Common myeloid progenitor, CD34-positive (primary cell): ENCODE results near the gene KRT79.

Source experiments
- CTCF ChIA-PET: fragments of 350-600 bp; sonication (Branson Sonifier 250); formaldehyde crosslinking; loops from one replicate; lab custom pipeline; 2021; ENCODE audit warnings: antibody characterized with exemption; lab: Charles Lee
- POLR2A ChIA-PET: fragments of 350-600 bp; sonication (Branson Sonifier 250); formaldehyde crosslinking; loops from one replicate; lab custom pipeline; 2021; ENCODE audit warnings: antibody characterized with exemption; lab: Charles Lee
- DNase-seq, 3 donors: peaks; one replicate each; pipeline versions ENCODE4 v3.0.0 to v3.0.0-alpha.2; 2013
- H3K27ac ChIP-seq, 2 experiments: 1 replicate in 1 of 2; 2 replicates in 1 of 2; pipeline ENCODE4 v1.7.0; 2013; ENCODE audit warnings: inconsistent platforms in 2 of 2, low read length in 2 of 2, mild to moderate bottlenecking in 2 of 2, low read depth in 1 of 2, moderate library complexity in 1 of 2; ENCODE audit not compliant: severe bottlenecking in 2 of 2, insufficient read depth in 1 of 2, poor library complexity in 1 of 2
- H3K27me3 ChIP-seq, 5 experiments: replicated peaks in 2 of 5; 1 replicate in 3 of 5; 2 replicates in 2 of 5; pipeline versions ENCODE4 v1.6.1 to v1.7.0; 2013; ENCODE audit warnings: low read length in 4 of 5, mild to moderate bottlenecking in 2 of 5, moderate library complexity in 2 of 5, inconsistent platforms in 1 of 5; ENCODE audit not compliant: insufficient read depth in 5 of 5, control insufficient read depth in 4 of 5
- H3K36me3 ChIP-seq, 4 experiments: 1 replicate in 2 of 4; 2 replicates in 2 of 4; pipeline versions ENCODE4 v1.6.1 to v1.7.0; 2013; ENCODE audit warnings: low read length in 3 of 4, control low read depth in 1 of 4, mild to moderate bottlenecking in 1 of 4; ENCODE audit not compliant: control insufficient read depth in 4 of 4, insufficient read depth in 4 of 4
- H3K4me1 ChIP-seq, 4 experiments: 1 replicate in 3 of 4; 2 replicates in 1 of 4; pipeline versions ENCODE4 v1.6.1 to v1.7.1; 2013; ENCODE audit warnings: low read length in 3 of 4, mild to moderate bottlenecking in 3 of 4, control low read depth in 1 of 4, inconsistent platforms in 1 of 4, moderate library complexity in 1 of 4; ENCODE audit not compliant: control insufficient read depth in 4 of 4, insufficient read depth in 4 of 4; ENCODE audit errors: control extremely low read depth in 1 of 4
- H3K4me3 ChIP-seq, 7 experiments: 1 replicate in 4 of 7; 2 replicates in 3 of 7; pipeline versions ENCODE4 v1.5.1 to v1.7.0; 2013; ENCODE audit warnings: mild to moderate bottlenecking in 7 of 7, low read length in 6 of 7, moderate library complexity in 6 of 7, inconsistent platforms in 2 of 7, low read depth in 2 of 7, control low read depth in 1 of 7; ENCODE audit not compliant: insufficient read depth in 4 of 7, control insufficient read depth in 1 of 7; ENCODE audit errors: extremely low read depth in 1 of 7
- H3K9me3 ChIP-seq, 5 experiments: 1 replicate in 4 of 5; 2 replicates in 1 of 5; pipeline versions ENCODE4 v1.6.1 to v1.7.1; 2013; ENCODE audit warnings: low read length in 4 of 5, mild to moderate bottlenecking in 2 of 5, inconsistent platforms in 1 of 5, low read depth in 1 of 5, moderate library complexity in 1 of 5; ENCODE audit not compliant: control insufficient read depth in 4 of 5, insufficient read depth in 2 of 5; ENCODE audit errors: control extremely low read depth in 1 of 5
- WGBS: methylation state at CpG from one replicate; pipeline ENCODE4 v1.1.5; 2013; ENCODE audit not compliant: insufficient coverage; 5-methylcytosine and 5-hydroxymethylcytosine counted together

Gene KRT79

GRCh38 chr12:52828156-52828555 lies 6.0 kb downstream of the KRT79 start:
- Histone ChIP-seq H3K36me3 (no peaks in the 10 kb centered on the region), H3K4me3 (no peak overlapping the region), H3K27me3 (peaks cover 0 to 9% (median 0%) of the 10 kb centered on the region in 5 experiments), H3K27ac (no peak overlapping the region), H3K9me3 (no peaks in the 10 kb centered on the region), H3K4me1 (no peaks in the 10 kb centered on the region)
- POLR2A ChIA-PET = interaction anchor here (0.6 kb wide), 1 partner anchor 46 kb away, joined by 3 read pairs; no protein-coding TSS in a partner anchor
- CTCF ChIA-PET = interaction anchor here (1.5 kb wide), 1 partner anchor 50 kb away, joined by 3 read pairs; no protein-coding TSS in a partner anchor
- DNase-seq = no peak

GRCh38 chr12:52827499-52828090 lies 6.5 kb downstream of the KRT79 start:
- CTCF ChIA-PET = interaction anchor here (1.5 kb wide), 1 partner anchor 50 kb away, joined by 3 read pairs; no protein-coding TSS in a partner anchor

GRCh38 chr12:52826611-52827498 lies 7.3 kb downstream of the KRT79 start:
- ChIA-PET CTCF (no interaction called here), POLR2A (no interaction called here)
- Histone ChIP-seq H3K27ac (no peak overlapping the region), H3K36me3 (no peaks in the 10 kb centered on the region), H3K4me3 (no peak overlapping the region), H3K9me3 (no peaks in the 10 kb centered on the region), H3K4me1 (no peaks in the 10 kb centered on the region), H3K27me3 (peaks cover 0 to 9% (median 3%) of the 10 kb centered on the region in 5 experiments)
- 97% methylated on average over 8 of the region's 11 CpGs for WGBS
- DNase-seq = no peak

More at GRCh38 chr12:52827499-52828090, 6.5 kb downstream of the KRT79 start:
- POLR2A ChIA-PET = no interaction called here
- Histone ChIP-seq H3K36me3 (no peaks in the 10 kb centered on the region), H3K27ac (no peak overlapping the region), H3K9me3 (no peaks in the 10 kb centered on the region), H3K4me3 (no peak overlapping the region), H3K27me3 (peaks cover 0 to 9% (median 0%) of the 10 kb centered on the region in 5 experiments), H3K4me1 (no peaks in the 10 kb centered on the region)
- no peak for DNase-seq
- WGBS = 94% methylated on average over 5 of the region's 6 CpGs

GRCh38 chr12:52825961-52826360 lies 8.2 kb downstream of the KRT79 start:
- 92% methylated on average over 4 of the region's 4 CpGs for WGBS
- ChIA-PET CTCF (no interaction called here), POLR2A (no interaction called here)
- no peaks in the 10 kb centered on the region for H3K36me3 ChIP-seq
- DNase-seq = no peak
- H3K27ac ChIP-seq = no peak overlapping the region
- H3K9me3 ChIP-seq = no peaks in the 10 kb centered on the region
- no peaks in the 10 kb centered on the region for H3K4me1 ChIP-seq
- H3K4me3 ChIP-seq = no peak overlapping the region
- H3K27me3 ChIP-seq = peaks cover 0 to 9% (median 3%) of the 10 kb centered on the region in 5 experiments

- 95% methylated on average over 5 of the region's 5 CpGs for WGBS
- H3K9me3 ChIP-seq = no peaks in the 10 kb centered on the region
- ChIA-PET POLR2A (no interaction called here), CTCF (no interaction called here)
- H3K36me3 ChIP-seq = no peaks in the 10 kb centered on the region
- peaks cover 0 to 8% (median 3%) of the 10 kb centered on the region in 5 experiments for H3K27me3 ChIP-seq
- no peak overlapping the region for H3K4me3 ChIP-seq
- no peak overlapping the region for H3K27ac ChIP-seq
- DNase-seq = no peak
- no peaks in the 10 kb centered on the region for H3K4me1 ChIP-seq
These were observed 9.2 kb downstream of the KRT79 start for GRCh38 chr12:52824741-52825410.

- POLR2A ChIA-PET = interaction anchor here (0.6 kb wide), 1 partner anchor 970 kb away, joined by 4 read pairs; no protein-coding TSS in a partner anchor
- Histone ChIP-seq H3K36me3 (no peaks in the 10 kb centered on the region), H3K9me3 (no peaks in the 10 kb centered on the region), H3K4me1 (no peaks in the 10 kb centered on the region), H3K27me3 (peaks cover 0 to 8% (median 3%) of the 10 kb centered on the region in 5 experiments), H3K27ac (no peak overlapping the region), H3K4me3 (no peak overlapping the region)
- CTCF ChIA-PET = interaction anchor here (1.0 kb wide), 1 partner anchor 14 kb away, joined by 3 read pairs; no protein-coding TSS in a partner anchor
- 96% methylated on average over 15 of the region's 15 CpGs for WGBS
- DNase-seq = no peak
These were observed 10.2 kb downstream of the KRT79 start for GRCh38 chr12:52823761-52824450.
